Activated T-cell treated with anti-CD3 and anti-CD28 coated beads for 1 hour (primary cell): ENCODE measurements around the gene CRYBB1.

Experiments used
- DNase-seq: peaks from one replicate; pipeline ENCODE4 v3.0.0-alpha.2; 2020; ENCODE audit warnings: low read depth

The CRYBB1 gene

DNA sequence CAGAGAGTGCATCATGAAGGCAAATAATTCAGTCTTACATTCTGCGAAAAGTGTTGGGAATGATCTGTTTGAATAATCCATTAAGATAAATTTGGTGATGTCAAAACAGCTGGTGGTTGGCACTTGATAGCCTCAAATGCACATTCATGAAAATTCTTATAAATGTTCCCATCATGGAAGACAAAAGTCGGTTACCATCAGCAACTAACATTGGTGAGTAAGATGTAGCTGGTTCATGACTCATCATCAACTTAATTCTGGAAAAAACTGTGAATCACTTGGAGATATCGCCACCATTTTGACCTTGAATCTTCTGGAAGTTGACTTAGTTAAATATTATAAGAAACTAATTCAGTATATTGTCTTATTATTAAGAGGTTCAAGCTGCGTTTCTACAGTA, 11.2 kb downstream of the CRYBB1 start:
- DNase-seq: no peak

DNA sequence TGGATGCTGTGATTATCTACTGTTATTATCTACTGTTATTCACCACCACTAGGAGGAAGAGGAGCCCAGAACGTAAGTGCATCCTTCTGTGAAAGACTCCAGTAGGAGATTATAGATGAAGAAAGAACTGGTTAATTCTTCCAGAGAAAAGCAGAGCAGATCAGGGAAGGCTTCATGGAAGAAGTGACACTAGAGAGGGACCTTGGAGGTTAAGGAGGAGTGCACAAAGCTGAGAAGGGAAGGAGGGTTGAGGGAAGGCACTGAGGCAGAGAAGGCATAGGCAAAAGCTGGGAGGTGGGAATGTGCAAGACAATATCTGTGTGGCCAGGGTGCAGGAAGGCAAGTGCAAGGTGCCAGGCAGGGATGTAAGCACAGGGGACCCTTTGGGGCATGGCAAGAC, 13.5 kb downstream of the CRYBB1 start:
- no peak for DNase-seq

DNA sequence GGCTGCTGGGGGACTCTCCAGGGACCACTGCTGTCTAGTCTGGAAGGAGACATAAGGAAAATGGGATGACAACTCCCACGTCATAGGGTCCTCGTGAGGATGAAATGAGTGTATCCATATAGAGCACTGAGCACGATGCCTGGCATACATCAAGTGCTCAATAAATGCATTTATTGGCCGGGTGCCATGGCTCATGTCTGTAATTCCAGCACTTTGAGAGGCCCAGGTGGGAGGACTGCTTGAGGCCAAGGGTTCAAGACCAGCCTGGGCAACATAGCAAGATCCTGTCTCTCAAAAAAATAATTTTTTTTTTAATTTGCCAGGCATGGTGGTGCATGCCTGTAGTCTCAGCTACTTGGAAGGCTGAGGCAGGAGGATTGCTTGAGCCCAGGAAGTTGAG, 15.7 kb downstream of the CRYBB1 start:
- no peak for DNase-seq

DNA sequence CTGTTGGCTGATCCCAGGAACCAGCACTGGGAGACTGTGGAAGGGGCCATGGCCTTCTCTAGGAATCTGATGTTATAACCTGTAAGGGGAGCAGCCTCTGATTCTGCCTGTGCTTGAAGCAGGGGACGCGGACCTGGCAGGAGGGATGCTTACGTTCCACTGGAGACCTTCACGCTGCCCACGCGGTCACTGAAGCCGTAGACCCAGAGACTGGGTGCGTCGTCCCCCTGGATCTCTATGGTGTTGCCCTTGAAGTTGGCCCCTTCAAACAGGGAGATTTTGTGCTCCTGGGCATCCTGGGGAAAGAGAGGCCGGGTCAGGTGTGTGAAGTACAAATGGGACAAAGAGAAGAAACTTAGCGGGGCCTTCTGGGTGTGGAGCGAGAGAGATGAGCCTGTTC, 16.1 kb downstream of the CRYBB1 start:
- no peak for DNase-seq

DNA sequence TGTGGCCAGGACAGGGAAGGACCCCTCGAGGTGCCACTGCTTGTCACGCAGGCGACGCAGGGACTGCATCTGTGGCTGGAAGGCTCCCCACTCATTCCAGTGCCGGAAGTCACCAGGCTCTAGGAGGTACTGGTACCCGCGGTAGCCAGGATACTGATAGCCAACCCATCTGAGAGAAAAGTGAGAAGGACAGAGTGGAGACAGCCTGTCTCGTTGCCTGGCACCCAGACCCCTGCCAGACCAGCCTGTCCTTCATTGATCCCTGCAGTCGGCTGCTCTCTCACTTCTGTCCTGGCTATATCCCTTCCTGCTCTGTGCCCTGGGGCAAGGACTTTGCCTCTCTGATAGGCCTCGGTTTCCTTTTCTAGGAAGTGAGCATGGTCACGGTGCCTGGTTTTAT, 18.3 kb downstream of the CRYBB1 start:
- DNase-seq: no peak

DNA sequence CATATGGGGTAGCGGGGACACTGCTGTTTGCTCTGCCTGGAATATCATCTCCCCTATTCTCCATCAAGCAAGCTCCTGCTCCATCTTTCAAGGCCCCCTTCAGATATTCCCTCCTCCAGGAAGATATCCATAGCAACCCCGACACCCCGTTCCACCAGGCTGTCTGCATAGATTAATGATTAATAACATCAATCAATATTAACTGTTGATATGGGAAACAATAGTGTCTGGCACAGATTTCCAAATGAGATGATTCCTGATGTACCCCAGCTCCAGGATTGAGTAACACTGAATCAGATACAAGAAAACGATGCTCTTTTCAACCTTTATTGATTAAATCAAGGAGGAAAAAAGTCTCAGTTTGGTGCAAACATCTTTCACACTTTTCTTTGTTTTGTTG, 20.3 kb downstream of the CRYBB1 start:
- DNase-seq: no peak

DNA sequence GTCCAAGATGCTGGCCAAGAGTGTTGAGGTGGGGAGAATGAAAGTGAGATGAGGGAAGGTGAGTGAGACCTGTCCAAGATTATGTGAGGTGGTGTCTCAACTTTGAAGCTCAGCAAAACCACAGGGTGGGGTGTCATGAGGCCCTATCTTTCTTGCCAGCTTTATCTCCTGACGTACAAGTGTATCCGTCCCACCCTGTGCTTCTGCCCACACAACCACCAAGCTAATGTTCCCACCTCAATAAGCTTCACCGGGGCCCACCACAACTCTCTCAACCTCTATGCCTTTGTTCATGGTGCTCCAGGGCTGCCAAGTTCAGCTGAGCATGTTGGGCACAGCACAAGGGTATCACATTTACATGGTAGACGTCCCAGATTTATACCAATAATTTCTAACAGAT, 20.8 kb downstream of the CRYBB1 start:
- DNase-seq: no peak

DNA sequence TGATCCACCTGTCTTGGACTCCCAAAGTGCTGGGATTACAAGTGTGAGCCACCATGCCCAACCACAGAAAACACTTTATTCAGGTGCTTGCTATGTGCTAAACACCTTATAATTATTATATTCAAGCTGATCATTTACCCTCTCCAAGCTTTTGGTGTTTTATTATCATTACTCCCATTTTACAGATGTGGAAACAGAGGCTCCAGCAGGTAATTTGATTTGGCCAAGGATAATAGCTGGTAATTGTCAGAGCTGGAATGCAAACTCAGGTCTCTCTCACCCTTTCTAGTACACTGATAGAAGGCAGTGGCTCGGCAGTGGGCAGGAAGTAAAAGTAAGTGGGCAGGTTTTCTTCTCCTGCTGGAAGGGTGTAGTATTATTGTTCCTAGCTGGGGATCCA, 24.1 kb downstream of the CRYBB1 start:
- DNase-seq: no peak

DNA sequence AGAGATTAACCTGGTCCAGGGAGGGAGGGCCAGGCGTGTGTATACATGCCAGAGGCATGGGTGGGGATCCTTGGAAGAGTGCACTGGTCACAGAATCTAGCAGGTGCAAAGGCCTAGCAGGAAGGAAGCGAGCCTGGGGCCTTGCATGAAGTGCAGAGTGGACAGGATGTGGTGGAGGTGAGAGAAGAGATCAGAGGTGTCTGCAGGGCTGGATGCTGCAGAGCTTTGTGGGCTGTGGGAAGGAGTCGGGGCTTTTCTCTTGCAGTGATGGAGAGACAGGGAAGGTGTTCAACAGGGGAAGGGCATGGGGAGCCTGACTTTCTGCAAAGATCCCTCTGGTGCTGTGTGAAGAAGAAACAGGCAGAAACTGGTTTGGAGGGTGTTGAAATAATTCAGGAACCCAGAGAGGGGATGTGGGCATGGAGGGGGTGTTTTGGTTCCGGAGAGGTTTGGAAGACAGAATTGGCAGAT, 25.4 kb downstream of the CRYBB1 start:
- DNase-seq: no peak

DNA sequence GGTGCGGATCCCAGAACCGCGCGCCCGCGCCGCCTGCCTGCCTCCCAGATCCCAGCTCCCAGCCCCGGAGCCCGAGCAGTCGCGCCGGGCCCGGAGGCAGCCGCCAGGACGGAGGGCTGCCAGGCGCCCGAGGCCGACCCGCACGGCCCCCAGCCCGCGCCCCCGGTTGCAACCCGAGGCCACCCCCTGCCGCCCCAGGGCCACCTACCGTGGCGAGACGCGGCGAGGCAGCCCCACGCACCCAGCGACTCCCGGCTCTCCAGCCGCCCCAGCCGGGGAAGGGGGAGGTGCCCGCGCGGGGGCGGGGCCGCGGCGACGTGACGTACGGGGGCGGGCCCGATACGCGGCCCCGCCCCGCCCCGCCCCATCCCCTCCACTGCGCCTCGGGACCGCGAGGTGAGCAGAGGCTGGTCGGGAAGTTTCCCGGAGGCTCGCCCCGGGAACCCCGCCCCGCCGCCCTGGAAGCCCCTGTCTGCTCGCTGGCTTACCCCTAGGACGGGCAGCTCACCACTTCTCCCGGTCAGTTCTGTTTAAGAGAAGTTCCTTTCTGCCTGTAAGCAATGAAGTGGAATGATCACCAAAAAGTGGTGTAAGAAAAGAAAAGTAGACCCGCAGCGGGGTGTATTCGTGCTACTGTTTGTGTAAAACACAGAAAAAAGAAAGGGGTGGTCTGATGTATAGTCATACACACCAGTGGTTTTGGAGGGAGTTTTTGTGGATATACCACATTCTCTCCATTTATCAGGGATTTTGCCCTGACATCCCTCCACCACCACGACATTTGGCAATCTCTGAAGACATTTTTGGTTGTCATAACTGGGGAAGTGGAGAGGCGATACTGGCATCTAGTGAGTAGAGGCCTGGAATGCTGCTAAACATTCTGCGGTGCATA, 27.7 kb downstream of the CRYBB1 start, which contains the start of gene TPST2:
TPST2 (minus strand) TSS at position 288 of the 892 bp plus-strand sequence. CDS start 48,502 bp downstream, outside the sequence.
- peak; percentile 69 for DNase-seq

DNA sequence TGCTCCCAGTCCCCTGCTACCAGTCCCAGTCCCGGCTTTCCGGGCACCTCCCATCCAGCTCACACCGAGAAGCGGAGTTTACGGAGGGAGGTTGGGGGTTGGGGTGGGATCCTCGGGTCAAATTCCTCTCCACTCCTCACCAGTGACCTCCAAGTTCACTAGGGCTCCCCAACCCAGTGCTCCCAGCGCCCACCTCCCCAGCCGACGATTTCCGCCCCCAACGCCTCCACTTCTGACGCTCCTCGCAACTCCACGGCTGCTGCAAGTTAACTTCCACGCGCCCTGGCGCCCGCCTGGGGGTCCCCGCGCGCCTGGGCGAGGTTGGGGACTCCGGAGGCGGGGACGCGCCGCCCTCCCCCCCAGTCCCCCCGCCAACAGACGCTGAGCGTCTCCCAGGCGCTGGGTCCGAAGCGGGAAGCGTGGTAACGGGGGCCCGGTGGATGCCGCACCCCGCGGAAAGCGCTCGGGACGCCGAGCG, 28.4 kb downstream of the CRYBB1 start:
- DNase-seq: no peak

DNA sequence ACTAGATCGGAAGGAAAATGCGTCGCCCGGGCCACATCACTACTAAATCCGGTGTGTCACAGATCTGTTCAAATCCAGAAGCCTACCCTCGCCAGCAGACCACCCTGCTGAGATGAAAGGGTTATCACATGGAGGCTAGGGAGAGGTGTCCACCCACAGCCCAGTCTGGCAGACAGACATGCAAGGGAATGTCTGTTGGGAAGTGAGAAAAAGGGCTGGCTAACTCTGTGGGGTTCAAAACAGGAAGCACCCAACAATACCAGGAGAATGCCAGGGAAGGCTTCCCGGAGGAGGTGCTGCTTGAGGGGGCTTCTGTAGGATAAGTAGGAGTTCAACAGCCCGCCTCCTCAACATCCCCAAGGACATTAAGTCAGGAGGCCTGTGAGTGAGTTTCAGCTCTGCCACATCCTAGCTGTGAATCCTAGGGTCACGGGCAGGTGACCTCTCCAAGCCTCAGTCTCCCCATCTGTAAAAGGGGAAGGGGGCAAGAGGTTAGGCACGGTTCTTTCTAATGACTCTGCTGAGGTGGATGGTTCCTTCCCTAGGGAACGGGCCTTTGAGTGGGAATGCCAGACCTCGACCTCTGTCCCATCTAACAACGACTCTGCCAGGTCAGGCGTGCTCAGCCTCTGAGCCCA, 29.0 kb downstream of the CRYBB1 start:
- DNase-seq: no peak

DNA sequence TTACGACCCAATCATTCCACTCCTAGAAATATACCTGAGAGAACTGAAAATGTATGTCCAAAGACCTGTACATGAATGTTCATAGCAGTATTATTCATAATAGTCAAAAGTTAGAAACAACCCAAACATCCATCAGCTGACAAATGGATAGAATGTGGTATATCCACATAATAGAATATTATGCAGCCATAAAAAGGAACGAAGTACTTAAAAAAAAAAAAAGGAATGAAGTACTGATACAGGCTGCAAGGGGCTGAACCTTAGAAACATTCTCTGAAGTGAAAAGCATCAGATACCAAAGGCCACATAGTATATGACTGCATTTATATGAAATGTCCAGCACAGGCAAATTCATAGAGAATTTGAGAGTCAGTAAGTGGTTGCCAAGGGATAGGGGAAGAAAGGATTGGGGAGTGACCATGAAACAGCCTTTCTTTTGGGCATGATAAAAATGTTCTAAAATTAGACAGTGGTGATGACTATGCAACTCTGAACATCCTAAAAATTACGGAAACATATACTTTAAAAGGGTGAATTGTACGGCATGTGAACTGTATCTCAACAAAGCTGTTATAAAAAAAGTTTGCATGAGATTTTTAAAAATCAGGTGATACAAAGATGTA, 29.7 kb downstream of the CRYBB1 start:
- DNase-seq: no peak

DNA sequence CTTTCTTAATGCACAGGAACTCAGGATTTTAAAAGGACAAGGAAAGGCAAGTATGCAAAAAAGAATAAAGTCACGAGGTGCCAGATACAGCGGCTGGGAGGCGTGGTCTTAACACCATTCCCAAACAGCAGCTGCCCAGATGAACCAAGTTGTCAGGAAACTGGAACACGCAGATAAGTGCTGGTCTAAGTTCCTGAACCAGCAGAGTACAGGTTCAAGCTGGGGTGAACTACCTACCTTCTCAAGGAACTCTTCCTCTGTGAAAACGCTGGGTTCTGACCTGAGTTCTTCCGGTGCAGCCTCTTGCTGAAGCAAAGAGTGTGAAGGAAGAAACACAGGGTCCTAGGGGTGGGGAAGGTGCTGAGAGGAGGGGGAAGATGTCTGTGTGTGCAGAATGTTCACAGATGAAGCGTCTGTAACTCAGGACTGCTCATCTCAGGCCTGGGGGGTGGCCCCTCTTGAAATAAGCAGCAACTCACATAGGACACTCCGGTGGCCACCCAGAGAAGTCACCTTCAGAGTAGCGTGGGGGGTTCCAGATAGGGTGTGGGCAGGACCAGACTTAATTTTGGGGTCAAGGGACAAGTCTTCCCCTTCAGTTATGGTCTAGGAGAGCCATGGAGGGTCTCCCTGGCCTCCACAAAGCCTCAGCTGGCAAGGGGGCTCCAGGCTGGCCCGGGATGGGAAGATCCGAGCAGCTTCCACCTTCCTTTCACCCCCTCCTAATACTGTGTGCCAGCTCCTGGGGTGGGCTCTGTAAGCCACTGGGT, 31.1 kb downstream of the CRYBB1 start:
- no peak for DNase-seq

DNA sequence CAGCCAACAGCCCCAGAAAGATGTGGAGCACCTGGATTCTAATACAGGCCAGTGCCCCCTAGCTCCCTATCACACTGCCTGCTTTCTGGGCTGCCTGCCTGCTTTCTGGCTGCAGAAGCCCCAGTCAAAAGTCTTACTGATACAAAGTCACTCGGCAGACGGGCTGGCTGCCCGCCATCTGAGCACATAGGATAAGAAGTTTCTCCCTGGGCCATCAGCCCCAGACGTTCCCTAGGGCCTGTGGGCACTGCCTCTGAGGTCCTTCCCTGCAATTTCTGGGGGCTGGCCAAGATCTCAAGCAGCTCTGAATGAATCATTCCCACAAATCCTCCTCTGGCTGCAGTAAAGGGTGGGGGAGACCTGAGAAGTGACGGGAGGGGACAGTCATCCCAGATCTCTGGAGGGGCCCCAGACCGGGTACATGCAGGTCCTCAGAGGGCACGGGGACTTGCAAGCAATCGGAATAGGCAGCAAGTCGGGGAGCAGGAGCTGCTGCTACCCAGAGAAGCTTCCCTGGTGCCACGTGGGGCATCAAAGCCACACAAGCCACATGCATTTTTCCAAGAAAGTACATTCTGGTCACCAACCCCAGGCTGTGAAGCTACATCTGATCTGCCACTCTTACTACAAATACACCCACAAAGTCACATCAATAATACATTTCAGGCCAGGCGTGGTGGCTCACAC, 32.6 kb downstream of the CRYBB1 start:
- no peak for DNase-seq

DNA sequence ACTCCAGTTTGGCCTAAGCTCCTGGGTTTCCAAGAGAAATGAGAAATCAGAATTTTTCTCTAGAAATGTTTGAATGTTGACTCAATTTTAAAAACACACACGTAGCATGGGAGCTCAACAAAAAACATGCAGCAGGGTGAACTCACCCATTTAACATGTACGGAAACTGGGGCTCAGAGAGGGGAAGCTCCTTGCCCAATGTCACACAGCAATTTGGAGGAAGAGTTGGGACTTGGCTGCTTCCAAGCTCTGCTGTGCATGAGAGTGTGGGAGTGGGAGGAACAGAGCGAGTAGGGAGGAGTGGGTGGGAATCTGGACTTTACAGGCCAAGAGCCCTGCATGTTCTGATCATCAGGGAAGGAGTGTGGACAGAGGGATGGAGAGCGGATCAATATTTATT, 33.8 kb downstream of the CRYBB1 start:
- DNase-seq: no peak

DNA sequence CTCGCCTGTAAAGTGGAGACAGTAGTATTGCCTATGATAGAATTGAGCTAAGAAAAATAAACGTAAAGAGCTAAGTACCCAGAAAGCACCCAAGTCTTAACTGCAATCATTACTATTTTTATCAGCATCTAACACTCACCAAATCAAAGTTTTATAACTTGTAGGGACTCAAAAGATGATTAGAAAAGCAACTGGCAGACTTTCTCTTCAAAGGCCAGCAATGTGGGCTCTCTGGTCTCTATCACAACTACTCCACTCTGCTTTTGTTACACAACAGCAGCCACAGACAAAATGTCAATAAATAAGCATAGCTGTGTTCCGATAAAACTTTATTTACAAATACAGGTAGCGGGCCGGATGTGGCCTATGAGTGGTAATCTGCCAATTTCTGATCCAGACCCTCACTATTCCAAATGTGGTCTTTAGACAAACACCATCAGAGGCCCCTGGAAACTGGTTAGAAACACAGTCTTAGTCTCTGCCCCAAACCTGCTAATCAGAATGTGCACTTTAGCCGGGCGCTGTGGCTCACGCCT, 36.1 kb downstream of the CRYBB1 start:
- DNase-seq: no peak

DNA sequence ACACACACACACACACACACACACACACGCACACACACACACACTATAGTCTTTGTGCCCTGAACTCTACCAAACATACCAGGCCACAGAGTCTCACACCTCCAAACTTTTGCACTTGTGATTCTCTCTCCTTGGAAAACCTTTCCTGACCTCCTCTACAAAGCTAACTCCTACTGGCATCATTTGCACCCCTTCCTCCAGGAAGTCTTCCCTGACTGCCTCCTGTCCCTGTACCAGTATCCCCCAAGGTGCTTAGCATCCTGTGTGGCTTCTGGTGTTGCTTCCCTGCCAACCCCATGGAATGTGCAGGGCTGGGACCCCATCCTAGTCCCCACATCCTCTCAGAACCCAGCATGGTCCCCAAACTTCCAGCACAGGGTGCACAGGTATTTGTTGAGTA, 36.8 kb downstream of the CRYBB1 start:
- DNase-seq: no peak

DNA sequence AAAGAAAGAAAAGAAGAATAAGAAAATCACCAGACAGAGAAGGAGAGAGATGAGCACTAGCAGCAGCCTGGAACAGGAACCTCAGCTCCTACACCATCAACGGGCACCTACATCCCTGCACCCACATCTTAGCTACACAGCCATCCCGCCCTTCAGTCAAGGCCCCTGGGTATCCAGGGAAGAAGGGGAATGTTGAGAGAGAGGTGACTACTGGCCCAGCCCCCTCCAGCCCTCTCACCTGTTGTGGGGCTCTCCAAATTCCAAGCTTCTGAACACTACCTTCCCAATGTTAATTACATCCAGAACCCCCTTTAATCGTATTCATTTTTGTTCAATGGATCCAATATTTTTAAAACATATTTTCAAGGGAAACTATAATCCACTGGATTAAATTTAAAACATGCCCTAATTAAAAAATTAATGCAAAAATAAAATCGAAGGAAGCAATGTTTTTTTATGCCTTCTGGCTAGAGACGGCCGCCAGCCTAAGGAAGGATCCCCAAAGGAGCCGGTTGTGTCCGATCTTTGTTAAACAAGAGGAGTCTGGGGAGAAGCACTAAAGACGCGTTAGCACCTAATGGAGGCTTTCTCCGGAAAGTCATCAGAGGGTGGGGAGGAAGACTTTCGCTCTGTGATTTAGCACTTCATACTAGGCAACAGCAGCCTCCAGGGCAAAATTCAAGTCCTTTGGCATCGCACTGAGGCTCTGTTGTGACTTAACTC, 37.4 kb downstream of the CRYBB1 start:
- no peak for DNase-seq

DNA sequence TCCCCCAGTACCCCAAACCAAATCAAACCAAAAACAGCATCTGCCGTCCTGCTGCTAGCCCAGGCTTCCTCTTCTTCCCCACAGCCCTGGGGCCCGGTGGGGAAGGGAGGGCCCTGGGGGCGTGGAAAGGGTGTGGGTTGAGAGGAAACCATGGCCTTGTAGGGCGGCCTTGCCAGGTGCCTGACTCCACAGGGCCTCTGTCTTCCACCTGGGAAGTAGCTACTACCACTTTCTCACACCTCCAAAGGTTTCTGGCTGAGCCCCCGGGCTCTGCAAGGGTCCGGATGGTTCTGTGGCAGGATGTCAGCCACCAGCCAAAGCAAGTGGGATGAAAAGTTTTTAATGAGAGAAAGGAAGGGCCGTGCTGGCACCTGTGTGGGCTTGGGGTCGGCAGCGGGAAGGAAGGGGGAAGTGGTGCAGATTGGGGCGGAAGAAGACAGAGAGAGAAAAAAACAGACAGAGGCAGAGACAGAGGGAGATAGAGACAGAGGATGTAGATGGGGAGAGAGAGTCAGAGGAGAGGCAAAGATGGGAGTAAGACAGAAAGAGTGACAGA, 38.4 kb downstream of the CRYBB1 start:
- DNase-seq: no peak
